Measurements from ENCODE around the gene SKIC2.
"Not testable (repeated sequence)": the region's sequence is repeated elsewhere in the genome, so short reads cannot be mapped to it uniquely, and the experiment has no call there.

Gene SKIC2

GRCh38 chr6:31971993-31972708 is 13.2 kb downstream of the SKIC2 start, which contains the start of gene DXO:
Gene DXO, minus strand, starts transcription at chr6:31972138. Its CDS starts 463 bp downstream, at chr6:31971675.
- TF ChIP-seq CTCF (IDR thresholded peaks at IDR 0.05; ENCODE audit: control insufficient read depth, insufficient read depth, low read depth, low read length, missing control alignments), result no peak
- DNase-seq (ENCODE audit: low read depth), result peak; percentile 95
- H3K4me3 ChIP-seq (ENCODE audit: control insufficient read depth, low read depth, low read length), result peak within 1 kb of the TSS; percentile 84

- peak overlapping the region; percentile 84 for H3K4me3 ChIP-seq (ENCODE audit: control insufficient read depth, low read depth, low read length)
- DNase-seq (ENCODE audit: low read depth), result peak; percentile 29
- no peak for TF ChIP-seq CTCF (IDR thresholded peaks at IDR 0.05; ENCODE audit: control insufficient read depth, insufficient read depth, low read depth, low read length, missing control alignments)
Observed at GRCh38 chr6:31972709-31973350, 13.9 kb downstream of the SKIC2 start.

DNA sequence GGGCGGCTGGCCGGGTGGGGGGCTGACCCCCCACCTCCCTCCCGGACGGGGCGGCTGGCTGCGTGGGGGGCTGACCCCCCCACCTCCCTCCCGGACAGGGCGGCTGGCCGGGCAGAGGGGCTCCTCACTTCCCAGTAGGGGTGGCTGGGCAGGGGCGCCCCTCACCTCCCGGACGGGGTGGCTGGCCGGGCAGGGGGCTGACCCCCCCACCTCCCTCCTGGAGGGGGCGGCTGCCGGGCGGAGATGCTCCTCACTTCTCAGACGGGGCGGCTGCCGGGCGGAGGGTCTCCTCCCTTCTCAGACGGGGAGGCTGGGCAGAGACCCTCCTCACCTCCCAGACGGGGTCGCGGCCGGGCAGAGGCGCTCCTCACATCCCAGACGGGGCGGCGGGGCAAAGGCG is 17.1 kb downstream of the SKIC2 start:
- H3K4me3 ChIP-seq (ENCODE audit: control insufficient read depth, low read depth, low read length); DNase-seq (ENCODE audit: low read depth): not testable (repeated sequence)

DNA sequence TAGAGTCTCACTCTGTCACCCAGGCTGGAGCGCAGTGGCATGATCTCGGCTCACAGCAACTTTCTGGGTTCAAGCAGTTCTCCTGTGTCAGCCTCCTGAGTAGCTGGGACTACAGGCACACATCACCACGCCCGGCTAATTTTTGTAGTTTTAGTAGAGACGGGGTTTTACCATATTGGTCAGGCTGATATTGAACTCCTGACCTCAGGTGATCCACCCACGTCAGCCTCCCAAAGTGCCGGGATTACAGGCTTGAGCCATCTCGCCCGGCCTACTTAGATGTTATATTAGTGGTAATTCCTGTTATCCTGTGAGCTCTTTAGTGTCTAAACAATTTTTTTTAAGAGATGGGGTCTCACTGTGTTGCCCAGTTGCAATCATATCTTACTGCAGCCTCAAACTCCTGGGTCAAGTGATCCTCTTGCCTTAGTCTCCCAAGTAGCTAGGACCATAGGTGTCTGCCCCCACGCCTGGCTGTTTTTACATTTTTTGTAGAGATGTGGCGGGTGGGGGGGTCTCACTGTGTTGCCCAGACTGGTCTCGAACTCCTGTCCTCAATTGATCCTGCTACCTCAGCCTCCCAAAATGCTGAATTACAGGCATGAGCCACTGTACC is 18.9 kb downstream of the SKIC2 start:
- TF ChIP-seq CTCF (IDR thresholded peaks at IDR 0.05; ENCODE audit: control insufficient read depth, insufficient read depth, low read depth, low read length, missing control alignments), result no peak
- no peak for DNase-seq (ENCODE audit: low read depth)

DNA sequence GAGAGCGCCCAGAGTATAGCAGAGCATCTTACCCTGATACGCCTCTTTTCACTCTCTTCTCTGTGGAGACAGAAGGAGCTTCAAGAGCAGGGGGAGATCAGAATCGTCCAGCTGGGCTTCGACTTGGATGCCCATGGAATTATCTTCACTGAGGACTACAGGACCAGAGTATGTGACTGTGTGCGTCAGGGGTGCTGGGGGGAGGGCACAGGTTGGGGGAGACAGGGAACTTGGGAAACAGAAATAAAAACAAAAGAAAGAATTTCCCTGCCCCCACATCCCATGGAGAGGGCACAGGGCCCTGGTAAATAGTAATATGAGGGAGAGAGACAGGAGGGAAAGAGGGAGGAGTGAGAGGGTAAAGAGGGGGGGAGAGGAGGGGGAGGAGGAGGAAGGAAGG is 19.9 kb downstream of the SKIC2 start:
- TF ChIP-seq CTCF (IDR thresholded peaks at IDR 0.05; ENCODE audit: control insufficient read depth, insufficient read depth, low read depth, low read length, missing control alignments), result no peak
- H3K4me3 ChIP-seq (ENCODE audit: control insufficient read depth, low read depth, low read length), result no peak overlapping the region
- no peak for DNase-seq (ENCODE audit: low read depth)

More for the DNA sequence above, 18.9 kb downstream of the SKIC2 start:
- no peak overlapping the region for H3K4me3 ChIP-seq (ENCODE audit: control insufficient read depth, low read depth, low read length)

DNA sequence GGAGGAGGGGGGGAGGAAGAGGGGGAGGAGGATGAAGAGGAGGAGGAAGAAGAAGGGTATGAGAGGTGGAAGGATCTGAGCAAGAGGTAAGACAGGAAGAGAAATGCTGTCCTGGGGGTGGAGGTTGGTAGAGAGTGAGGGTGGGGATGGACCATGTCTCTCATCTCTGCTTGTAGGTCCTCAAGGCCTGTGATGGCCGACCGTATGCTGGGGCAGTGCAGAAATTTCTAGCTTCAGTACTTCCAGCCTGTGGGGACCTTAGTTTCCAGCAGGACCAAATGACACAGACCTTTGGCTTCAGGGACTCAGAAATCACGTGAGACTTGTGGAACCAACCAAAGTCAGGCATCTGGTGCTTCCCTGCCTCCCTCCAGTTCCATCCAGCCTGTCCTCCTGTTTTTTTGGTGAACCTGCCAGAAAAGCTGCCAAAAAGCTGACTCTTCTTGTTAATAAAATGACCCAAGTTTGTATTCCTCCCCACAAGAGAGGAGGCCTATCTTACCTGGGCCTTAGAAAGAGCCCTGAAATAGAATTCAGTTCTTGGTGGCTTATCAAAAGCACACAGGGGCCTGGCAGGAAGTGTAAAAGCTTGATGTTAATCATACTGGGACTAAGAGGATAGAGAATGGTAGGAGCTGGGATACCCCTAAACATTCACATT is 20.4 kb downstream of the SKIC2 start:
- H3K4me3 ChIP-seq (ENCODE audit: control insufficient read depth, low read depth, low read length), result no peak overlapping the region
- TF ChIP-seq CTCF (IDR thresholded peaks at IDR 0.05; ENCODE audit: control insufficient read depth, insufficient read depth, low read depth, low read length, missing control alignments), result no peak
- DNase-seq (ENCODE audit: low read depth), result no peak

GRCh38 chr6:31980195-31980876 is 21.4 kb downstream of the SKIC2 start:
- H3K4me3 ChIP-seq (ENCODE audit: control insufficient read depth, low read depth, low read length); DNase-seq (ENCODE audit: low read depth): not testable (repeated sequence)

DNA sequence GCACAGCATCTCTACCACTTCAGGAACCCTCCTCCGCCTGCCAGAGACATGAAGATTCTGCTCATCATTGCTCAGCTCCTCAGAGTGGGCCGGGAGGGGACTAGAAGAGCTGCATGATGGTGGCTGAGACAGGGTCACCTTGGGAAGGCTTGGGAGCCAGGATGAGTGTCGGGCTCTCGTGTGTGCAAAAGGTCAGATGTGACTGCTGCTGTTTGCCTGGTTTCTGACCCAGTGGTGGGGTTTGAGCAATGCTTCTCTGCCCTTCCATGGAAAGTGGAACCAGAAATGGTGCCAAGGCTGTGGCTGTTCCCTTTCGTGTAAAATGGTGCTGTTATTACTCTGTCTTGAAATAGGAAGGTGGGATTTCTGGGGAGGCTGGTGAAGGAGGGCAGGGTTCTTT is 22.0 kb downstream of the SKIC2 start:
- not testable (repeated sequence) for DNase-seq (ENCODE audit: low read depth); H3K4me3 ChIP-seq (ENCODE audit: control insufficient read depth, low read depth, low read length)

- not testable (repeated sequence) for DNase-seq (ENCODE audit: low read depth); H3K4me3 ChIP-seq (ENCODE audit: control insufficient read depth, low read depth, low read length)
Observed at GRCh38 chr6:31981744-31982143, 22.8 kb downstream of the SKIC2 start, which contains the start of gene C4A. Gene C4A, plus strand, starts transcription at chr6:31982057. Its CDS starts 51 bp downstream, at chr6:31982108.

GRCh38 chr6:31989363-31989762 is 30.4 kb downstream of the SKIC2 start:
- DNase-seq (ENCODE audit: low read depth); H3K4me3 ChIP-seq (ENCODE audit: control insufficient read depth, low read depth, low read length): not testable (repeated sequence)

- H3K4me3 ChIP-seq (ENCODE audit: control insufficient read depth, low read depth, low read length); DNase-seq (ENCODE audit: low read depth): not testable (repeated sequence)
Observed at GRCh38 chr6:31994421-31994820, 35.4 kb downstream of the SKIC2 start.

Data from AG09309 (cell line).